ENCODE data around the gene SH3BGRL2.

DNA sequence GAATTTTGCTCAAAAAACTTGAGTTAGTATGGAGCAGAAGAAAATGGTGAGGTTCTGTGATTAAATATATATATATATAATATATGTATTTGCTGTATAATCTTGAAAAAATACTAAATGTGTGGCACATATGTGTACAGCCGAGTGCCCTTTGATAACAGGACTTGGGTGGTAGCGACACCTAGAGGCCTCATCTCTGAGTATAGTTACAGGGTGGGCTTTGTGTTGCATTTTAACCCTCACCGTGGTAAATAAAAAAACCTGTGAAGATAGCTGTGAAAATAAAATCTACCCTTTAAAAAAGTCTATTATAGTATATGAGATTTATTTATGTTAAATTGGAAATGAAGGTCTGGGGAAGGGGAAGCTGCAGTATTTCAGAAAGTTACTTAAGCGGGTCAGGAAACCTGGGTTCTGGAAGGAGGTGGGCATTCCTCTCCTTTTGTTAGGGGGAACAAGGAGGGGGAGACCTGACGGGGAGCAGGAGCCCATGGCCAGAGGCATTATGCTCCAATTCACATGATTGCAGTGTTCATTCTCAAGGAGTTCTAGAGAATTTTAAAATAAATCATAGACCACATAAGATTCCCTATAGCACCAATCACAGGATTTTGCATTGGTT is 82.7 kb downstream of the SH3BGRL2 start:
- TF ChIP-seq CTCF (IDR thresholded peaks at IDR 0.05) (peak; percentile 51 to 79 (median 65)), POLR2A (IDR thresholded peaks at IDR 0.05) (no peak)

Data from heart left ventricle (tissue), 13 donors.